Activated naive CD8-positive, alpha-beta T cell (primary cell): Measurements from ENCODE around the gene NEU2.

Experiments used
- H3K27ac Mint-ChIP-seq: one replicate; pipeline ENCODE4 v1.8.0; 2021; ENCODE audit warnings: mixed read lengths
- H3K27me3 Mint-ChIP-seq: one replicate; pipeline ENCODE4 v1.8.0; 2021; ENCODE audit warnings: mixed read lengths
- H3K36me3 Mint-ChIP-seq: one replicate; pipeline ENCODE4 v1.8.0; 2021; ENCODE audit warnings: mixed read lengths
- H3K4me1 Mint-ChIP-seq: one replicate; pipeline ENCODE4 v1.8.0; 2021; ENCODE audit warnings: low read depth, mixed read lengths
- H3K4me3 Mint-ChIP-seq: one replicate; pipeline ENCODE4 v1.8.0; 2021; ENCODE audit warnings: mild to moderate bottlenecking, mixed read lengths
- H3K9me3 Mint-ChIP-seq: one replicate; pipeline ENCODE4 v1.8.0; 2021; ENCODE audit warnings: low read depth, mixed read lengths

The NEU2 gene

GRCh38 chr2:233032551-233033320, at the start of gene NEU2:
NEU2 (plus strand) TSS chr2:233032672; CDS start chr2:233032672, 0 bp downstream.
- Mint-ChIP-seq H3K9me3 (no peaks in the 10 kb centered on the region), H3K4me1 (peaks cover 2% of the 10 kb centered on the region), H3K27ac (no peak within 1 kb of the TSS), H3K27me3 (no peaks in the 10 kb centered on the region), H3K36me3 (no peaks in the 10 kb centered on the region), H3K4me3 (no peak within 1 kb of the TSS)

DNA sequence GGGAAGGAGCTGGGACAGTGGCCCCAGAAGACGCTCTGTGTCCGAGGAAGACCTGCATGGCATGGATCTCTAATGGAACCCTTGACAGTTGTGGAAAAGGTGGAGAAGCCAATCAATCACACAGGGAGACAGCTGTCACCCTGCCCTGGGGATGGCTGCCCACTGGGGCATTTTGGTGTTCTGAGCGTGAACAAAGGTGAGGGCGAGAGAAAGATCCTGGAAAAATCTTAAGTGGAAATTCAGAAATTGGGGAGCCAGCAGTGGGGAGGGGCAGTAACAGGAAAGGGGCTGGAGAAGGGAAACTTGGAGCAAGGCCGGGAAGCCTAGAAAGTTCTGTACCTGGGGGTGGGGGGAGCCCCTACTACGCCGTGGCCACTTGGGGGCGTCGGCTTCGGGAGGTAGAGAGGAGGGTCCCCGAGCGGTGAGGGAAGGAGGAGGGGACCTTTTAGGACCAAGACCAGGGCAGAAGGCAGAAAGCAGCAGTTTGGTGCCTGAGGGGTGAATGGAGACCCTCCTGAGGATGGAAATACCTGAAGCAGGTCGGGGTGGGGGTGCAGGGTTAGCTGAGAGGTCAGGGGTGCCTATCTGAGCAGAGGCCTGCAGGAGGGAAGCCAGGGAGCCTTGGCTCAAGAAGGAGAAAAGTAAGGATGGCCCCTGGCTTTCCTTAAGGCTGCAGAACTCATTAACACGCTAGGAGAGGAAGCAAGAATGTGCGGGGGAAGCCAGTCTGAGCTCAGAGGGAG, 49.4 kb upstream of the NEU2 start:
- H3K4me1 Mint-ChIP-seq, result no peaks in the 10 kb centered on the region
- peaks cover 4% of the 10 kb centered on the region for H3K9me3 Mint-ChIP-seq
- peaks cover 4% of the 10 kb centered on the region for H3K36me3 Mint-ChIP-seq
- H3K27ac Mint-ChIP-seq, result no peak overlapping the region
- no peak overlapping the region for H3K4me3 Mint-ChIP-seq
- peaks cover 8% of the 10 kb centered on the region for H3K27me3 Mint-ChIP-seq

- H3K27ac Mint-ChIP-seq, result no peak overlapping the region
- peaks cover 4% of the 10 kb centered on the region for H3K36me3 Mint-ChIP-seq
- peaks cover 4% of the 10 kb centered on the region for H3K9me3 Mint-ChIP-seq
- peaks cover 8% of the 10 kb centered on the region for H3K27me3 Mint-ChIP-seq
- no peak overlapping the region for H3K4me3 Mint-ChIP-seq
- H3K4me1 Mint-ChIP-seq, result no peaks in the 10 kb centered on the region
Measured at GRCh38 chr2:232983669-232984140, 48.8 kb upstream of the NEU2 start.

DNA sequence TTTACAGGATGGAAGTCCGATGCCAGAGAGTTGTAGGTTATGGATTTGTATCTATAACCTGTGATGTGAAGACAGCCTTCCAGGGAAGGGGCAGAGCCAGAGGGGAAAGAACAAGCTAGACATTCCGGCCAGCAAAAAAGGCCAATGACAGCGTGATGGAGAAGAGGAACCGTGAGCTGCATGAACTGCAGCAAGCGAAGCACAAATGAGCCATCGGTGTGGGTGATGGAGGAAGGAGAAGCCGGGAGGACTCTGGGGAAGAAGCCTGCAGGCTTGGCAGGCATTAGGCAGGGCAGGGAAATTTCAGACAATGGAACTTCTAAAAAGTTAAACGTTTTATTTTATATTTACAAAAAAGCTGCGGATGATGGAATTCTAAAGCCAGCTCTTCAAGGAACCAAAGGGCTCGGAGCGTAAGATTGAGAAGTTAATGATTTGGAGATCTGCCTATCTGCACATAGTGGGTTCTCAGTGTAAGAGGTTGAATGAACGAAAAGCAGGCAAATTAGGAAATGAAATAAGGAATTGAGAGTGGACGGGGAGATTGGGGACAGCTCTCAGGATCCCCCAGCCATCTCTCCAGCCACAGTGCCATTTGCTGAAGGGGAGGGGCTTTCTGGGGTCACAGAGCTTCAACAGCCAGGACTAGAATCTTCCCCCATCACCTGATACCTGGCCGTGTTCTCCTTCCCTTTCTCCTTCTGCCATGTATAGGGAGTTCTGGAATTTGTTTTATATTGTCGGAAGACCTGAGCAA, 47.8 kb upstream of the NEU2 start:
- peaks cover 8% of the 10 kb centered on the region for H3K27me3 Mint-ChIP-seq
- peaks cover 4% of the 10 kb centered on the region for H3K36me3 Mint-ChIP-seq
- H3K27ac Mint-ChIP-seq, result no peak overlapping the region
- H3K4me3 Mint-ChIP-seq, result no peak overlapping the region
- no peaks in the 10 kb centered on the region for H3K4me1 Mint-ChIP-seq
- H3K9me3 Mint-ChIP-seq, result peaks cover 4% of the 10 kb centered on the region

- H3K4me1 Mint-ChIP-seq, result no peaks in the 10 kb centered on the region
- H3K9me3 Mint-ChIP-seq, result peaks cover 4% of the 10 kb centered on the region
- peaks cover 4% of the 10 kb centered on the region for H3K36me3 Mint-ChIP-seq
Measured at GRCh38 chr2:232986155-232986554, 46.3 kb upstream of the NEU2 start.

DNA sequence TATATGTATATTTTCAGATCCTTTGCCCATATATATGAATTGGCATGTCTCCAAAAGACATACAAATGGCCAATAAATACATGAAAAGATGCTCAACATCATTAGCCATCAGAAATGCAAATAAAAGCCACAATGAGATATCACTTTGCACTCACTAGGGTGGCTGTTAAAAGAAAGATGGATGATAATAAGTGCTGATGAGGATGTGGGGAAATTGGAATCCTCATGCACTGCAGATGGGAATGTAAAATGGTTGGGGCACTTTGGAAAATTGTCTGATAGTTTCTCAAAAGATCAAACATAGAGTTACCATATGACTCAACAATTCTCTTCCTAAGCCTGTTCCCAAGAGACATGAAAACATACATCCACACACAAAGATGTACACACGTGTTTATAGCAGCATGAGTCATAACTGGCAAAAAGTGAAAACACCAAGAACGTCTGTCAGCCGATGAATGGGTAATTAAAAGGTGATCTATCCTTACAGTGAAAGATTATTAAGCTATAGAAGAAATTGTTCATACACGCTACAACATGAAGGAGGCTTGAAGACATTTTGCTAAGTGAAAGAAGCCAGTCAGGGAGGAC, 39.1 kb upstream of the NEU2 start:
- H3K9me3 Mint-ChIP-seq, result no peaks in the 10 kb centered on the region
- no peaks in the 10 kb centered on the region for H3K36me3 Mint-ChIP-seq
- H3K27me3 Mint-ChIP-seq, result no peaks in the 10 kb centered on the region
- H3K4me3 Mint-ChIP-seq, result no peak overlapping the region
- no peak overlapping the region for H3K27ac Mint-ChIP-seq
- H3K4me1 Mint-ChIP-seq, result no peaks in the 10 kb centered on the region

More at GRCh38 chr2:232986155-232986554, 46.3 kb upstream of the NEU2 start:
- Mint-ChIP-seq H3K4me3 (peak overlapping the region; percentile 4), H3K27me3 (peaks cover 8% of the 10 kb centered on the region), H3K27ac (no peak overlapping the region)

DNA sequence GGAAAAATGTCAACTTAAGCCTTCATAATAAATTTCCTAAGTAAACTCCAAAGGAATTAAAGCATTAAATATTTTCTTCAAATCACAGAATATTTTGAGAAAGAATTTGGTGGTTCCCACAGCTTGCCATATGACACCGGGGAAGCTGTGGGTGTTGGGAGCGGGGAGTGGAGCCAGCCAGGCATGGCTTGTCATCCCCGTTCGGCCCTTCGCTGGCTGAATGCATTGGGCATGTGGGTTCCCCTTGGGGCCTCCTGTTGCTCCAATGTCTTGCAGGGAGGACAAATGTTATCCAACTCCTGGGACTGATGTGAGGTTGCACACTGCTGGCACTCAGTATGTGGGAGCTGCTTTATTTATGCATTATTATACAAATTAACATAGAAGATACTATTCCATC, 38.0 kb upstream of the NEU2 start:
- Mint-ChIP-seq H3K27me3 (no peaks in the 10 kb centered on the region), H3K36me3 (no peaks in the 10 kb centered on the region), H3K9me3 (no peaks in the 10 kb centered on the region), H3K4me1 (no peaks in the 10 kb centered on the region), H3K4me3 (no peak overlapping the region), H3K27ac (no peak overlapping the region)

- H3K4me3 Mint-ChIP-seq, result no peak overlapping the region
- H3K36me3 Mint-ChIP-seq, result no peaks in the 10 kb centered on the region
- H3K4me1 Mint-ChIP-seq, result no peaks in the 10 kb centered on the region
- H3K27me3 Mint-ChIP-seq, result no peaks in the 10 kb centered on the region
- no peak overlapping the region for H3K27ac Mint-ChIP-seq
- H3K9me3 Mint-ChIP-seq, result no peaks in the 10 kb centered on the region
Measured at GRCh38 chr2:232997749-232998665, 34.5 kb upstream of the NEU2 start.

GRCh38 chr2:232998666-232998985, 33.8 kb upstream of the NEU2 start:
- H3K4me3 Mint-ChIP-seq, result no peak overlapping the region
- no peaks in the 10 kb centered on the region for H3K27me3 Mint-ChIP-seq
- H3K27ac Mint-ChIP-seq, result no peak overlapping the region
- no peaks in the 10 kb centered on the region for H3K9me3 Mint-ChIP-seq
- H3K4me1 Mint-ChIP-seq, result no peaks in the 10 kb centered on the region
- H3K36me3 Mint-ChIP-seq, result no peaks in the 10 kb centered on the region

DNA sequence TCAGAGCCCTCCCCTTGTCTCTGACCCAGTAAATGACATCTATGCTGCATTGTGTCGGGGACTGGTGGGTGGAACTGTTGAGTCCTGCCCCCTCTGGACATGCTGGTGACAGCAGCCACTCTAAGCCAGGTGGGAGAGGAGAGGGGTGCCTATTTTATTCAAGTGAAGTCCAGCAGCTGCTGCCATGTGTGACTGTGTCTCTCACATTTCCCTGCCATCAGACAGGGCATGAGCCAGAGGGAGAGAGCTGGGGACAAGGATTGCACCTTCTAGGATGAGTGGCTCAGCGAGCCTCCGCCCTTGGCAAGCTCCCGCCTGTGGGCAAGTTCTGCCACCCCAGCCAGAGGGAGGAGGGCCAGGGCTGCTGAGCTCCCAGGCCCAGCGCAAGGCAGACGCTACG, 33.1 kb upstream of the NEU2 start:
- Mint-ChIP-seq H3K4me3 (no peak overlapping the region), H3K27ac (no peak overlapping the region), H3K27me3 (no peaks in the 10 kb centered on the region), H3K4me1 (no peaks in the 10 kb centered on the region), H3K9me3 (no peaks in the 10 kb centered on the region), H3K36me3 (no peaks in the 10 kb centered on the region)

GRCh38 chr2:233000886-233001750, 31.4 kb upstream of the NEU2 start:
- Mint-ChIP-seq H3K4me3 (no peak overlapping the region), H3K4me1 (no peaks in the 10 kb centered on the region), H3K36me3 (no peaks in the 10 kb centered on the region), H3K27ac (no peak overlapping the region), H3K27me3 (no peaks in the 10 kb centered on the region), H3K9me3 (no peaks in the 10 kb centered on the region)

GRCh38 chr2:233002829-233003657, 29.4 kb upstream of the NEU2 start:
- H3K27me3 Mint-ChIP-seq, result no peaks in the 10 kb centered on the region
- H3K27ac Mint-ChIP-seq, result no peak overlapping the region
- H3K36me3 Mint-ChIP-seq, result no peaks in the 10 kb centered on the region
- H3K4me1 Mint-ChIP-seq, result no peaks in the 10 kb centered on the region
- H3K4me3 Mint-ChIP-seq, result no peak overlapping the region
- H3K9me3 Mint-ChIP-seq, result no peaks in the 10 kb centered on the region
